Stimulated activated CD8-positive, alpha-beta memory T cell treated with anti-CD3 and anti-CD28 coated beads, Interleukin-12 subunit alpha, Interleukin-12 subunit beta, amount 100 ng/mL, for 1 hour (primary cell): ENCODE results near the gene WDR88.
"Not testable (repeated sequence)": the region's sequence is repeated elsewhere in the genome, so short reads cannot be mapped to it uniquely, and the experiment has no call there.

Source experiments
- DNase-seq: peaks from one replicate; pipeline ENCODE4 v3.0.0-alpha.2; 2020; ENCODE audit warnings: low read depth

The WDR88 gene

DNA sequence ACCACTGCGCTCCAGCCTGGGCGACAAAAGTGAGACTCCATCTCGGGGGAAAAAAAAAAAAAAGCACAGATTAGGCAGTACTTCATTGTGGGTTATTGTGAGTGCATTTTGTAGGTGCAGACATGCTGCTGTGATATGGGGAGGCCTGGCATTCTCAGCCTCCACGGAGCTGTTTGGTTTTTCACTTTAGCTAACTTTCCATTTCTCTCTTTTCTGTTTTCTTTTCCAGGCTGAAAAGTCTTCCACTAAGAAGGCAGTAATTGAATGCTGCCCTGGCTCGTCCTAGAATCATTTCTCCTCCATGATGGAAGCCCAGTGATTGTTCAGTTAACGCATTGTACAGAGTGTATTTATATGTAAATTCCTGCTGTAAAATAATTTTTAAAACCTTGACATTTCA lies 2.0 kb upstream of the WDR88 start:
- DNase-seq: no peak

DNA sequence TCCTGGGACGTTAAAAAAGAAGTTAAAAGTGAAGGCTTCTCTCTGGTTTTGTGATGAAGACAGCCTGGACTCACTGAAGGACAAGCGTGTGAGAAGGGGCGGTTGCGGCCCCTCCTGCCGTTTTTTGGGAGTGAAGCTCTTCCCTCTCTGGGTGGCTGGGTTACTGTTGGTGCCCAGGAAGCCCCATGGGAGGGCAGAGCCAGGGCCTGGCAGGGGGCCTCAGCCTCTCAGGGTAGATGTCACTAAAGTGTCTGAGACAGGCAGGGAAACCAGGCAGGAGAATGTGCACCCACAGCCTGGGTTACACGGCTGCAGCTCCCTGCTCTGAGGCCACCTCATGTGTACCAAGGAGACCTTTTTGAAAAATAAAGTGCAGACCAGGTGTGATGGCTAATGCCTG lies 1.5 kb upstream of the WDR88 start:
- no peak for DNase-seq

DNA sequence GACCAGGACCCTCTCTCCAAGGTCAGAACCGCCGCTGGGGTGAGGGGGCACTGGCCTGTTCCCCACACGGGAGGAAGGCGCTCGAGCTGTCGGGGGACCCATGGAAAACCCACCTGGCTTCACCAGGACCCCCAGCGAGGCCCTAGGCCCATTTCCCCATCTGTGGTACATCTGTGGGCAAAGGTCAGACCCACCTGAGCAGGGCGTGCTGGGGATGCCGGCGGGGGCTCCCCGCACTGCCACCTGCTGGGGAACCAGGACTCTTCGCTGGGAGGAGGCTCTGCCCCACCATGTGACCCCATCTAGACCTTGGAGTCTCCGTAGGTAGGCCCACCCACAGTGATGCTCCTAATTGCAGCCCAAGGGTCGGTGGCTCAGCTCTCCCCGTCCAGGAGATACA lies 511 bp downstream of the WDR88 start:
- no peak for DNase-seq

DNA sequence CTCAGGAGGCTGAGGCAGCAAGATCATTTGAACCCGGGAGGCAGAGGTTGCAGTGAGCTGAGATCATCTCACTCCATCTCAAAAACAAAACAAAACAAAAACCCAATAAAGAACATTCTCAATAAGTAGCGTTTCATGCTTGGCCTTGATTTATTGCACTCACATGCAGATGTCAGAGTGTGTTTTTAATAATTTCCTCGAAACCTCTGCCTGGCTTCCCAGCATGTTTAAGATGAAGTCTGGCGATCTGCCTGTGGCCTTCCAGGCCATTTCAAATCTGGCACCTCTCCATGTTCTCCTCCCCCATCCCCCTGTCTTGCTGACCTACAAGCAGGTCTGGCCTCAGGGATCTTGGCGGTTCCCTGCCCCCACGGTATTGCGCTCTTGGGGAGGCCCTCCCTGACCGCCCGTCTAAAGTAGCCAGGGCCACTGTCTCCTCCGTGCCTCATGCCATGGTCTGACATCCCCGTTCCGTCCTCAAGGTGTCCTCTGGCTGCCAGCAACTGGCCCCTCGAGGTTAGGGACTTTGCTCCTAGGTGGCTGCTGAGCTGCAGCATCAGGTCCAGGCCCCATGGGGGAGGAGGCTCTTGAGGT lies 1.6 kb downstream of the WDR88 start:
- DNase-seq: no peak

DNA sequence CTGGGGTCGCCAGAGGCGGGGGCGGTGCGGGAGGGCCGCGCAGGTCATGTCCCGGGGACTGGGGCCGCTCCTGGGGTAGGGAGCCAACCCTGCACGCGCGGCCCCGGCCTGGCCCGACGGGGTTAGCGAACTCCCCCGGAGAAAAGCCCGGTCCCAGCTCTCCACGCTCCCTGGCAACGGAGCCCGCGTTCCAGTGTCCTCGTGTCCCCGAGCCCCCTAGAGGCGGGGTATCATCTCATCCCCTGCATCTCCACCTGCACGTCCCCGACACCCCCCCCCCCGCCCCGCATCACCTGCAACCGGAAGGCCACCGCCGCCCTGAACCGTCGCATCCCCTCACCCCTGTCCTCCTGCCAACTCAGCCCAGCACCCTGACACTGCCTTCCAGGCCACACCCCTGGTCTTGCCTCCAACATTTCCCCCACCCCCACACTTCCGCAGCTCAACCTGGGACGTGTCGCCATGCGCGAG lies 2.7 kb downstream of the WDR88 start:
- DNase-seq: peak; percentile 10

DNA sequence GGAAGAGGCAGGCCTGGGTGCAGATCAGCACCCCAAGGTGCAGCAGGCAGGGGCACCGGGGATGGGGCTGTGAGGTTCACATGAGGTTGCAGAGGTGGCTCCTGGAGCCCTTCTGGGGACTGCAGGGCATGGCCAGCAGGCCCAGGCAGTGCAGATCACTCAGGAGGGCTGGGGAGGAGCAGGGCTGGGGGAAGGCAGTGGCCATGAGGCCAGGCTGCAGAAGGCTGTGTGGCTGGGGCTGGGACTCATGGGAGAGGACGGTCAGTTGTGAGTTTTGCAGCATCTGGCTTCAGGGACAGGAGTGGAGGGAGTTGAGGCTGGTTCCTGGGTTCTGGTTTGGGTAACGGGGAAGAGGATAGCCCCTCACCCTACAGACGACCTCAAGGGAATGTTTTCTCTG lies 7.3 kb downstream of the WDR88 start:
- DNase-seq: no peak

DNA sequence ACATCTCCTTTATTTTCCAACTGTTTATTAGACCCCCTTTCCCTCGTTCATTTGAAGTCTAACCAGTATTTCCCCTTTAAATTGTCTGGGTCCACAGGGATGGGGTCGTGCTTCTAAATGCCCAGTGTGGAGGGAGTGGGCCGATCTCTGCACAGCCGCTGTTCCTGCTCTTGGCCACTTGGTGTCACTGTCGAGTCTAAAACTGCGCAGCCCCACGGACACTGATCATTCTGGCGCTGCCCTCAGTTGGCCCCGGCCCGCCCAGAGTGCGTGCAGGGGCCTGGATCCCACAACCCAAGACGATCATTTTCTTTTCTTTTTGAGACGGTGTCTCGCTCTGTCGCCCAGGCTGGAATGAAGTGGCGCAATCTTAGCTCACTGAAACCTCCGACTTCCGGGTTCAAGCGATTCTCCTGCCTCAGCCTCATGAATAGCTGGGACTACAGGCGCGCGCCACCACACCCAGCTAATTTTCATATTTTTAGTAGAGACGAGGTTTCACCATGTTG lies 12.0 kb downstream of the WDR88 start:
- DNase-seq: peak; percentile 40

DNA sequence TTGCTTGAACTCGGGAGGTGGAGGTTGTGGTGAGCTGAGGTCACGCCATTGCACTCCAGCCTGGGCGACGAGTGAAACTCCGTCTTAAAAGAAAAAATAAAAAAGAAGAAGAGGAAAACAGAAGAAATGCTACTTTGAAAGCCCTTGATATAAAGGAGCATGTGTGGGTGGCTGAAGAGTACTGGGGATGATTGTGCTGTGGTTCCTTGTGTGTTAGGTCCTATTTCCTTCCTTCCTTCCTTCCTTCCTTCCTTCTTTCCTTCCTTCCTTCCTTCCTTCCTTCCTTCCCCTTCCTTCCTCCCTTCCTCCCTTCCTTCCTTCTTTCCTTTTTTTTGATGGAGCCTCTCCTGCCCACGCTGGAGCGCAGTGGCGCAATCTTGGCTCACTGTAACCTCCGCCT lies 14.3 kb downstream of the WDR88 start:
- DNase-seq: no peak

DNA sequence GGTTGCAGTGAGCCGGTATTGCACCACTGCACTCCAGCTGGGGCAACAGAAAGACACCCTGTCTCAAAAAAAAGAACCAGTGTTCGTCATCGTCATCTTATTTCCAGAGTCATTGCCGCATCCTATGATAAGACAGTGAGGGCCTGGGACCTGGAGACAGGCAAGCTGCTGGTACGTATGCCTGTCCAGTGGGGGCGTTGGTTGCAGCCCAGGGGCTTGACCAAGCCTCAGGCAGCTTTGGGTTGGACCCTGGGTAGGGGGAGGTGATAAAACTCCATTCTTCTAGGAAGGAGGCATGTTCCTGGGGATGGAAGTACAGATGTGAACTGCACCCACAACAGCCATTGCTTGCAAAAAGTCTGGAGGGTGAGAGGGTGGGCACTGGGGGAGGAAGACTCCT lies 15.6 kb downstream of the WDR88 start:
- no peak for DNase-seq

DNA sequence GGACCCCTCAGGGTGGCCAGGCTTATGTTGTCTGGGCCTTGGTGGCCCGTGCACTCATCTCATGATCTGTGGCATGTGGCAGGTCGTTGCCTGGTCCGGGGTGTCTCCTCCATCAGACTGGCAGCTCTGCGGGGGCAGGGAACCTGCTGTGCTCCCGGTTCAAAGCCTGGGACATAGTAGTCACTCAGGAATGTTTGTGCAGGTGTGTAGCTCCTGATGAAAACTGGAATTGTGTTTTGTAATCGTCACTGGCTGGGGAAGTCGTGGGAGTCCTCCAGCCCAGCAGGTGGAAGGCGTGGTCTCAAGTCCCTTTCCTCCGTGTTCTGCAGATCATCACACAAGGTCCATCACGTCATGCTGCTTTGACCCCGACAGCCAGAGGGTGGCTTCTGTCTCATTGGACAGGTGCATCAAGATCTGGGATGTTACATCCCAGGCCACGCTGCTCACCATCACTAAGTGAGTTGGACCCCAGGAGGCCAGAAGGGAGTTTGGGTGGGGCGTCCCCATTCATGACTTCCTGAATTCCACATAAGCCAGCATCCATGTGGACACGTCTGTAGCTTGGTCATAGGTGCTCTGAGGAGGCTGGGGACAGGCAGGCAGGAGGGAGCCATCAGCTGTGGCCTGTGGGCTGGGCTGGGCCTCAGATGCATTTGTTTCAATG lies 19.1 kb downstream of the WDR88 start:
- no peak for DNase-seq

DNA sequence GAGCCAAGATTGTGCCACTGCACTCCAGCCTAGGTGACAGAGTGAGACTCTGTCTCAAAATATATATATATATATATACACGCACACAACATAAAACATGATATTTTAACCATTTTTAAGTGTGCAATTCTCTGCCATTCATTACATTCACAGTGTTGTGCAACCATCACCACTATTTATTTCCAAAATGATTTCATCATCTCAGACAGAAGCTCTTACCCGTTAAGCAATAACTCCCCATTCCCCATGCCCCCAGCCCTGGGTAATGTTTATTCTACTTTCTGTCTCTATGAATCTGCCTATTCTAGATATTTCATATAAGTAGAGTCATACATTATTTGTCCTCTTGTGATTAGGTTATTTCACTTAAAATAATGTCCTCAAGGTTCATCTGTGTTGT lies 20.3 kb downstream of the WDR88 start:
- DNase-seq: no peak

DNA sequence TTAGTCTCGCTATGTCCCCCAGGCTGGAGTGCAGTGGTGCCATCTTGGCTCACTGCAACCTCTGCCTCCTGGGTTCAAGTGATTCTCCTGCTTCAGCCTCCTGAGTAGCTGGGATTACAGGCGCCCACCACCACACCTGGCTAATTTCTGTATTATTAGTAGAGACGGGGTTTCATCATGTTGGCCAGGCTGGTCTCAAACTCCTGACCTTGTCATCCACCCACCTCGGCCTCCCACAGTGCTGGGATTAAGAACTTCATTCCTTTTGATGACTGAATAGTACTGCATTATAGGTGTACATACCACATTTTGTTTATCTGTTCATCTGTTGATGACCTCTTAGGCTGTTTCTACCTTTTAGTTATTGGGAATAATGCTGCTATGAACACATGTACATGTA lies 20.7 kb downstream of the WDR88 start:
- not testable (repeated sequence) for DNase-seq

DNA sequence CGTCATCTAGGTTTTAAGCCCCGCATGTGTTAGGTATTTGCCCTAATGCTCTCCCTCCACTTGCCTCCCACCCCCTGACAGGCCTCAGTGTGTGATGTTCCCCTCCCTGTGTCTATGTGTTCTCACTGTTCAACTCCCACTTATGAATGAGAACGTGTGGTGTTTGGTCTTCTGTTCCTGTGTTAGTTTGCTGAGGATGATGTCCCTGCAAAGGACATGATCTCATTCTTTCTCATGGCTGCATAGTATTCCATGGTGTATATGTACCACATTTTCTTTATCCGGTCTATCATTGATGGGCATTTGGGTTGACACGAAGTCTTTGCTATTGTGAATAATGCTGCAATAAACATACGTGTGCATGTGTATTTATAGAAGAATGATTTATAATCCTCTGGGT lies 22.4 kb downstream of the WDR88 start:
- not testable (repeated sequence) for DNase-seq

DNA sequence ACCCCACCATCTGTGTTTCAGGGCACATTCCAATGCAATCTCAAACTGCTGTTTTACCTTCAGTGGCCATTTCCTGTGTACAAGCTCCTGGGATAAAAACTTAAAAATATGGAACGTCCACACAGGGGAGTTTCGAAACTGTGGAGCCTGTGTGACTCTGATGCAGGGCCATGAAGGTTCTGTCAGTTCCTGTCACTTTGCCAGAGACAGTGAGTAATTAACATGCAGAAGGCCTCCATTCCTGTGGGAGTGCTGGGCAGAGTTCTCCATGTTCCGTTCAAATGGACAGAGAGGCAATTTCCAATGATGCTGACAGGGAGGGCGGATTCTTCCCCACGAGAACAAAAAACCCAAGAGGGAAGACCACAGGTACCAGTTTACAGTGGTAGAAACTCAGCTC lies 24.4 kb downstream of the WDR88 start:
- no peak for DNase-seq

DNA sequence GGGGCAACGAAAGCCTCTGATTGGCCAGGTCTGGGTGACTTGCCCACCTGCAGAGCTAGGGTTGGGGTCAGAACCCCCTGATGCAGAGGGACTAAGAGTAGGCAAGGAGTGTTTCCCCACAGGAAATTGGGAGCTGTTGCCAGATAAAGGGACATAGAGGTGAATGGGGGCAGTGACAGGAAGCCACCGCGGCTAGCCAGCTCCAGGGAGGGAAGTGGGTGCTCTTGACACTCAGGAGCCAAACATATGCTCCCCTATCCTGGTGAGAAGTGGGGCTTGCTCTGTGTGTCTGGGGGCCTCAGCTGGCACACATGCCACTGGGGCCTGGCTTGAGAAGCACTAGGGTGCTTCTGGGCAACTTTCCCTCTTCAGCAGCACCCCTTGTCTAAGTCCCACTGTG lies 26.0 kb downstream of the WDR88 start:
- no peak for DNase-seq

DNA sequence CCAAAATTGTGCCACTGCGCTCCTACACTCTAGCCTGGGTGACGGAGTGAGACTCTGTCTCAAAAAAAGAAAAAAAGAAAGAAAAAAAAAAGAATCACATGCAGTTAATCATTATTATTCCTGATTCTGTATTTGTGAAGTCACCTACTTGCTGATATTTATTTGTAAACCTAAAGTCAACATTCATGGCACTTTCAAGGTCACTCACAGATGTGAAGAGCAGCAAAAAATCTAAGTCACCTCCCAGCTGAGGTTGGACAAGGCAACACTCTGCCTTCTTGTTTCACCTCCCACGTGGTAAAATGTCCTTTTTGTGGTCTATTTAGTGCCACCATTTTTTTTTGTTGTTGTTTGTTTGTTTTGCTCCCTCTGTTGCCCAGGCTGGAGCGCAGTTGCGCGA lies 26.5 kb downstream of the WDR88 start:
- no peak for DNase-seq

DNA sequence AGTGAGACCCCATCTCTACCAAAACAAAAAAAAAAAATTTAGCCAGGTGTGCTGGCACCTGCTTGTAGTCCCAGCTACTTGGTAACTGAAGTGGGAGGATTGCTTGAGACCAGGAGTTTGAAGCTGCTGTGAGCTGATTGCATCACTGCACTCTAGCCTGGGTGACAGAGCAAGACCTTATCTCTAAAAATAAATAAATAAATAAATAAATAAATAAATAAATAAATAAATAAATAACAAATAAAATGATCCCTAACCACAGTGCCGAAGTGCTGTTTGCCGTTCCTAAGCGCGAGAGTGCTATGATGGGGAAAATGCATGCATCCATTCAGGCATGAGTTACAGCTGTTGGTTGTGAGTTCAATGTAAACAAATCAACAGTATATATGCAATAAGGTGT lies 27.2 kb downstream of the WDR88 start:
- DNase-seq: no peak

DNA sequence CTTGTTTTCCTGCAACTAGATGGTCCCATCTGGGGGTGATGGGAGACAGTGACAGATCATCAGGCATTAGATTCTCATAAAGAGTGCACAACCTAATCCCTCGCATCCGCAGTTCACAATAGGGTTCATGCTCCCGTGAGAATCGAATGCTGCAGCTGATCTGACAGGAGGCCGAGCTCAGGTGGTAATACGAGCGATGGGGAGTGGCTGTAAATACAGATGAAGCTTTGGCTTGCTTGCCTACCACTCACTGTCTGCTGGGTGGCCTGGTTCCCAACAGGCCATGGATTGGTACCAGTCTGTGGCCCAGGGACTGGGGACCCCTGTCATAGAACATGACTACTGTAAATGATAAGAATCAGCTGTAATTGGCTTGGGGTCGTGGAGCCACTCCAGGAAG lies 28.0 kb downstream of the WDR88 start:
- no peak for DNase-seq

DNA sequence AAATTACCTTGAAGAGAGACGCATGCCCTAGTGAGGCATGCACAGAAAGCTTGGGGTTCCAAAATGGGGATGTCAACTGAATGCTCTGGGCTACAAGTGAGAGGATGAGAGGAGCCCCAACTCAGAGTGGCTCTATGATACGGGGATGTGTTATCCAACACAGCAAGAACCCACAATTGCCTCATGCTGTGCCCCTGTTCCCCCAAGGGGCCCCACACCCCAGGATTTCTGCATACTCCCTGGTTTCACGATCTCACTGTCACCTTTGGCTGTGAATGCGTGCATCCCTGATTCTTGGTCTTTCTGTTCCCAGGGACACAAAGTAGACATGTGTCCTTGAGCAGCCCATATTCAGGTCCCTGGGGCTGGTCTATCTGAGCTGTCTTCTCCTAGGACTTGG lies 29.3 kb downstream of the WDR88 start:
- DNase-seq: no peak

DNA sequence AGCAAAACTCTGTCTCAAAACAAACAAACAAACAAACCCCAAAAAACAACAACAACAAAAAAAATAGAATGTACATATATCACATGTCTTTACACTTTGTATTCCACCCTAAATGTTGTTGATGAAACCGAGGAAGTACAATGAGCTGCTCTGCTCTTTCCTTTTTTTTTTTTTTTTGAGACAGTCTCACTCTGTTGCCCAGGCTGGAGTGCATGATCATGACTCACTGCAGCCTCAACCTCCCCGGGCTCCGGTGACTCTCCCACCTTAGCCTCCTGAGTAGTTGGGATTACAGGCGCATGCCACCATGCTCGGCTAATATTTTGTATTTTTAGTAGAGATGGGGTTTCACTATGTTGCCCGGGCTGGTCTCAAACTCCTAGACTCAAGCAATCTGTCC lies 31.6 kb downstream of the WDR88 start:
- DNase-seq: no peak

DNA sequence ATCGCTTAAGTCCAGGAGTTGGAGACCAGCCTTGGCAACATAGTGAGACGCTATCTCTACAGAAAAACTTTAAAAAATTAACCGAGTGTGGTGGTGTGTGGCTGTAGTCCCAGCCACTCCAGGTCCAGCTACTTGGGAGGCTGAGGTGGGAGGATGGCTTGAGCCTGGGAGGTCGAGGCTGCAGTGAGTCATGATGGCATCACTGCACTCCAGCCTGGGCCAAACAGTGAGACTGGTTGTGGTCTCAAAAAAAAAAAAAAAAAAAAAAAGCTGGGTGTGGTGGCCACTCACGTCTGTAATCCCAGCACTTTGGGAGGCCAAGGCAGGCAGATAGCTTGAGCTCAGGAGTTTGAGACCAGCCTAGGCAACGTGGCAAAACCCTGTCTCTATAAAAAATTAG lies 34.1 kb downstream of the WDR88 start:
- DNase-seq: not testable (repeated sequence)

DNA sequence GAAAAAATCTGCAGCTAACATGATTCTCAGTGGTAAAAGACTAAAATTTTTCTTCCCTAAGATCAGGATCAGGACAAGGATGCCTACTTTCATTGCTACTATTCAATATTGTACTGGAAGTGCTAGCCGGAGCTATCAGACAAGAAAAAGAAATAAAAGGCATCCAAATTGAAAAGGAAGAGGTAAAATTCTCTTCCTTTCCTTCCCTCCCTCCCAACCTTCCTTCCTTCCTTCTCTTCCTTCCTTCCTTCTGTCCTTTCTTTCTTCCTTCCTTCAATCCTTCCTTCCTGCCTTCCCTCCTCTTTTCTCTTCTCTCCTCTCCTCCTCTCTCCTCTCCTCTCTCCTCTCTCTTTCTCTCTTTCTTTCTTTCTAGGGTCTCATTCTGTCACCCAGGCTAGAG lies 35.5 kb downstream of the WDR88 start:
- DNase-seq: no peak

DNA sequence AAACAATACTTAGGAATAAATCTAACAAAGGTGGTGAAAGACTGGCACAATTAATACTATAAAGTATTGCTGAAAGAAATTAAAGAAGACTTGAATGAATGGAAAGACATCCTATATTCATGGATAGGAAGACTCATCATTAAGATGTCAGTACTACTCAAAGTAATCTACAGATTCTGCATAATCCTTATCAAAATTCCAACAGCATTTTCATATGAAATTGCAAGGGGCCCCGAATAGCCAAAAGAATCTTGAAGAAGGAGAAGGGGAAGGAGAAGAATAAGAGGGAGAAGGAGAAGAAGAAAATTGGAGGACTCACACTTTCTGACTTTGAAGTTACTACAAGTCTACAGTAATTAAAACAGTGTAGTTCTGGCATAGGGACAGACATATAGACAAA lies 36.6 kb downstream of the WDR88 start:
- no peak for DNase-seq

DNA sequence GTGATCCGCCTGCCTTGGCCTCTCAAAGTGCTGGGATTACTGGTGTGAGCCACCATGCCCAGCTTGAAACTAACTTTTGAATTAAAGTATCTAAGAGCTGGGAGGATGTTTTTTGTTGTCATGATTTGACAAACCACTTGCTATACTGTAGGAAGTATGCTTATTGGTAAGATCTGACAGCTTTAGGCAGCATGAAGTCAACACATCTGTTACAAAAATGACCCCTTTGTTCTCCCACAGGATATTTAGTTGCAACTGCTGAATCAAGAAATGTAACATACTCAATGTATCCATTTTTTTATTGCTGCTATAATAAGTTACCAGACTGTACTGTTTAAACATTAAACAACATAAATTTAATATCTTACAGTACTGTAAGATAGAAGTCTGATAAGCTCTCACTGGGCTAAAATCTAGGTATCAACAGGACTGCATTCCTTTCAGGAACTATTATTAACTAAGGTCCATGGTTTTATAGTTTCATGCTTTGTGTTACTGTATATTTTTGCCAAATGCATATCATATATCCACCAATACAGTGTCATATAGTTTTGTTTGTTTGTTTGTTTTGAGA lies 39.4 kb downstream of the WDR88 start:
- DNase-seq: no peak
